Measurements from ENCODE around the gene DLG5. TPM values are rescaled to one million over a fixed set of nuclear protein-coding genes. Genes with fewer than 3 reads are reported as not detected.

Gene DLG5
- total and polyA plus RNA-seq, 7 donors: 6.0 to 78.1 (median 41.0) TPM

DNA sequence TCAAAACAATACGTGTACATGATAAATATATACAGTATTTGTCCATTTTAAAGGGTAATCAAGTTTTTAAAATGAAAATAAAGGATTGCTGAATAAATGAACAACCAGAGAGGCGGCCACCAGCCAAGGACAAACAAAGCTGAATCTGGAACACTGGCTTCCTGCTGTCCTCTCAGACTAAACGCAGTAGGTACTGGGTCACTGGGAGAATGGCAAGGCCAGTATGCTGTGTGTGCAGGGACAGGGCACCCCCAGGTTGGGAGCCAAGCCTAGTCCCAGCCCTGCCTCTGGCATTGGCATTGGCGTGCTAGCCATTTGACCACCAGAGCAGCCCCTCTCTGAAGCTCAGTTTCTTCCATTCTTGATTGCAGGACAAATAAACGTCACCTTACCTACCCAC lies 33.8 kb downstream of the DLG5 start:
- Histone ChIP-seq H3K27ac (peak overlapping the region; percentile 25 to 80 (median 62)), H3K27me3 (no peaks in the 10 kb centered on the region), H3K4me1 (peaks cover 0 to 83% (median 68%) of the 10 kb centered on the region in 4 donors), H3K4me3 (no peak overlapping the region), H3K36me3 (no peaks in the 10 kb centered on the region), H3K9me3 (no peaks in the 10 kb centered on the region)
- no peak for TF ChIP-seq POLR2A (IDR thresholded peaks at IDR 0.05)
- no peak for TF ChIP-seq EP300 (IDR thresholded peaks at IDR 0.05)
- TF ChIP-seq POLR2AphosphoS5 (IDR thresholded peaks at IDR 0.05): no peak
- no peak for TF ChIP-seq CTCF (IDR thresholded peaks at IDR 0.05)
- DNase-seq: no peak
- intact Hi-C loops (cut with DNase I): no loop called here
- WGBS, 2 donors: 81 to 85% methylated on average over 5 of the region's 5 CpGs

GRCh38 chr10:77892021-77892739 lies 34.4 kb downstream of the DLG5 start:
- DNase-seq: peak; percentile 87
- Histone ChIP-seq H3K27ac (peak overlapping the region; percentile 25 to 80 (median 62)), H3K4me1 (peaks cover 0 to 89% (median 74%) of the 10 kb centered on the region in 4 donors), H3K27me3 (no peaks in the 10 kb centered on the region), H3K4me3 (no peak overlapping the region), H3K9me3 (no peaks in the 10 kb centered on the region), H3K36me3 (no peaks in the 10 kb centered on the region)
- intact Hi-C loops (cut with DNase I): no loop called here
- 34 to 71% methylated on average over 8 of the region's 8 CpGs for WGBS, 2 donors
- TF ChIP-seq EP300 (IDR thresholded peaks at IDR 0.05) (peak in 1 of 4 donors; percentile 65), POLR2A (IDR thresholded peaks at IDR 0.05) (no peak), CTCF (IDR thresholded peaks at IDR 0.05) (no peak), POLR2AphosphoS5 (IDR thresholded peaks at IDR 0.05) (peak in 3 of 4 donors; percentile 21 to 42 (median 23))

DNA sequence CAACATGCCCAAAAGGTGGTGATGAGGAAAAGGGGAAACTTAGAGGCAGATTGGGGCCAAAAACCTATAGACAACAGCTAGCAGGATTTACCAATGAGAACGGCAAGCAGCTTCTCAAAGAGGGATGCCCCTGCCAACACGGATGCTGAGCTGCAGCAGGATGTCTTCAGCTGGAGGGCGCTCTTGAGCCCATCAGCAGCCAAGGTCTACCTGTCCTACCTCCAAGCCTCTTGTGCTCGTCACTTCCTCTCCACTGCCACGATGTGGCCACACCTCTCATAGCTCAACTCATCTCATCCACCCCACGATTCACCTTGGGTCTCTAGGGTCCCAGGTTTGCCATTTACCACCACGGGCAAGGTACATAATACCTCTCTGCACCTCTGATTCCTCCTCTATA lies 36.5 kb downstream of the DLG5 start:
- H3K9me3 ChIP-seq: no peaks in the 10 kb centered on the region
- no peak for TF ChIP-seq POLR2AphosphoS5 (IDR thresholded peaks at IDR 0.05)
- no peak for TF ChIP-seq POLR2A (IDR thresholded peaks at IDR 0.05)
- TF ChIP-seq EP300 (IDR thresholded peaks at IDR 0.05): no peak
- TF ChIP-seq CTCF (IDR thresholded peaks at IDR 0.05): no peak
- peaks cover 0 to 87% (median 81%) of the 10 kb centered on the region in 4 donors for H3K4me1 ChIP-seq
- no peaks in the 10 kb centered on the region for H3K27me3 ChIP-seq
- H3K36me3 ChIP-seq: no peaks in the 10 kb centered on the region
- DNase-seq: no peak
- peak overlapping the region; percentile 73 to 81 (median 78) for H3K27ac ChIP-seq
- no peak overlapping the region for H3K4me3 ChIP-seq
- 82 to 85% methylated on average over 7 of the region's 7 CpGs for WGBS, 2 donors
- intact Hi-C loops (cut with DNase I): no loop called here

DNA sequence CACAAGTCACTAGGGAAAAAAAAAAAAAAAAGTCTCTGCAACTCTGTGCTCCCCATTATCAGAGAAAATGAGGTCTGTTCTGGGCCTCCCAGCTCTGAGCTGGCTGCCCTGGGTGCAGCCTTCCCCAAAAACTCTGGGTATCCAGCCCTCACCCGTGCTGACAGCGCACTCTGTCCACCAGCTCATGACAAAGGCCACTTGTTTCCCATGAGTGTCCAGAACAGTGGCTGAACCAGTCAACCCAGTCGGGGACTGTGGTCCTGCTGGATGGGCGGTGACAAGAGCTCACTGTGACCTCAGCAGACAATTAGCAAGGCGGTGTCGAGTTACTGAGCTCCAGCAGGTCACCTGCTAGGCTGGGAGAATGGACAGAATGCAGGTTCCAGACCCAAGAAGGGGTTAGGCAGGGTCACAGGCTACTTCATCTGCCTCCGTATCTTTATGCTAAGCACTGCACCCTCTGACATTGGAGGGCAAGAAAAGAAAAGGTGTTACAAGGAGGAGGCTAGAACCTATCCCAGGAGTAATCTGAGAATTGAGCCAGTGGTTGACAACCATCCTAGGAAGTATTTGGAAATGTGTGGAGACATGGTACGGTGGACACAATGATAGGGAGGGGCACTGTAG lies 37.2 kb downstream of the DLG5 start:
- no peak for DNase-seq
- TF ChIP-seq EP300 (IDR thresholded peaks at IDR 0.05) (no peak), POLR2AphosphoS5 (IDR thresholded peaks at IDR 0.05) (peak in 1 of 4 donors; percentile 29)
- Histone ChIP-seq H3K4me1 (peaks cover 0 to 82% (median 76%) of the 10 kb centered on the region in 4 donors), H3K9me3 (no peaks in the 10 kb centered on the region), H3K27ac (peak overlapping the region; percentile 73 to 81 (median 78)), H3K36me3 (no peaks in the 10 kb centered on the region), H3K27me3 (no peaks in the 10 kb centered on the region), H3K4me3 (no peak overlapping the region)
- 22 to 70% methylated on average over 8 of the region's 8 CpGs for WGBS, 2 donors
- intact Hi-C loops (cut with DNase I): no loop called here

DNA sequence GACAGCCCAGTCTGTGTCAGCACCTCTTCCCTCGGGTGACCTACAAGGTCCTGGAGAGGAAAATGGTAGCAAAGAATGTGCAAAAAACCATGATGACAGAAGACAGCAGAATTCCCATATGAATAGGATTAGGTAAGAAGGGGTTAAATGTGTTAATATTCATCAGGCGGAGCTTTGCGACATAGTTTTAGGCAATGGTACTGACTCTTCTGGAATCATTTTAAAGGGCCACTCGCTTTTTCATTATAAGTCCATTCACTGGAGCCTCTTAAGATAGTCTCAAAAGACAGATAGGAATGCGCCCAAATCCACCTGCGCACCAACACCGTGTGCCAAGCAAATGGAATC lies 38.2 kb downstream of the DLG5 start:
- no peak for DNase-seq
- no peaks in the 10 kb centered on the region for H3K27me3 ChIP-seq
- 69 to 73% methylated on average over 7 of the region's 7 CpGs for WGBS, 2 donors
- no peak for TF ChIP-seq POLR2A (IDR thresholded peaks at IDR 0.05)
- TF ChIP-seq EP300 (IDR thresholded peaks at IDR 0.05): no peak
- TF ChIP-seq POLR2AphosphoS5 (IDR thresholded peaks at IDR 0.05): no peak
- TF ChIP-seq CTCF (IDR thresholded peaks at IDR 0.05): no peak
- no peaks in the 10 kb centered on the region for H3K36me3 ChIP-seq
- H3K27ac ChIP-seq: peak overlapping the region; percentile 73 to 81 (median 78)
- H3K4me1 ChIP-seq: peaks cover 0 to 76% (median 69%) of the 10 kb centered on the region in 4 donors
- intact Hi-C loops (cut with DNase I): no loop called here
- no peaks in the 10 kb centered on the region for H3K9me3 ChIP-seq
- peak overlapping the region in 2 of 4 donors; percentile 3 to 23 for H3K4me3 ChIP-seq
